Ovary (tissue), 9 donors: Measurements from ENCODE around the gene AGMO. TPM values are rescaled to one million over a fixed set of nuclear protein-coding genes. Genes with fewer than 3 reads are reported as not detected.

ENCODE experiments used
- DNase-seq, 5 donors: peaks; one replicate each; pipeline ENCODE4 v3.0.0-alpha.2; 2019 to 2020
- H3K27ac ChIP-seq, 2 donors: fragments of 200-600 bp; one replicate each; pipeline versions ENCODE4 v1.5.1 to v1.8.0; 2019 to 2022
- H3K27me3 ChIP-seq: fragments of 200-600 bp; one replicate; pipeline ENCODE4 v1.8.0; 2022
- H3K36me3 ChIP-seq: fragments of 200-600 bp; sonication (generic); one replicate; pipeline ENCODE4 v1.5.1; 2019
- H3K4me1 ChIP-seq: one replicate; pipeline ENCODE4 v1.8.1; 2013; ENCODE audit warnings: mild to moderate bottlenecking, moderate library complexity; ENCODE audit not compliant: insufficient read depth
- H3K4me3 ChIP-seq: fragments of 200-600 bp; sonication (generic); one replicate; pipeline ENCODE4 v1.5.1; 2017
- H3K9me3 ChIP-seq, 2 donors: fragments of 200-600 bp in 1 of 2; sonication (generic) in 1 of 2; one replicate each; pipeline versions ENCODE4 v1.5.1 to v1.8.1; 2013 to 2019; ENCODE audit warnings: mild to moderate bottlenecking in 1 of 2, moderate library complexity in 1 of 2
- CTCF ChIP-seq, 3 donors: fragments of 450-650 bp in 2 of 3; fragments of 200-600 bp in 1 of 3; IDR thresholded peaks; one replicate each; pipeline versions ENCODE4 v1.5.1 to v1.8.0; 2016 to 2022; ENCODE audit warnings: antibody characterized with exemption in 3 of 3, mild to moderate bottlenecking in 1 of 3
- EP300 ChIP-seq: sonication (generic); formaldehyde crosslinking; IDR thresholded peaks from one replicate; pipeline ENCODE4 v1.6.1; 2017; ENCODE audit warnings: antibody characterized with exemption
- POLR2A ChIP-seq: fragments of 450-650 bp; IDR thresholded peaks from one replicate; pipeline ENCODE4 v1.6.1; 2017; ENCODE audit warnings: antibody characterized with exemption, mild to moderate bottlenecking, moderate library complexity
- WGBS, 3 donors: extraction: QIAGEN DNeasy Blood & Tissue Kit in 1 of 3; methylation state at CpG; one replicate each; pipeline versions ENCODE4 v1.1.5 to v1.1.7; 2013 to 2017; 5-methylcytosine and 5-hydroxymethylcytosine counted together
- intact Hi-C, 4 donors: fragments of 100-400 bp; cut with DNase I; formaldehyde crosslinking; loops; one replicate each; pipeline versions ENCODE4 v1.11.0 to v1.15.1; 2022 to 2023
- polyA plus RNA-seq, 2 donors: library from polyadenylated mRNA; stranded (reverse); fragments of 200-250 nt in 1 of 2; fragments of 350-450 nt in 1 of 2; fragmentation: Illumina TruSeq in 1 of 2; extraction: RNeasy Lipid Tissue Mini Kit (QIAGEN cat#74804) in 1 of 2; gene quantifications; one replicate each; pipeline ENCODE4 v1.2.3, GENCODE V29; 2013 to 2014
- total RNA-seq, 7 donors: library from RNA; depleted of rRNA in 2 of 7; stranded (reverse); fragments of >200 nt in 2 of 7; fragmentation: NEBNext Ultra II Directional in 3 of 7; extraction: Animal tissue kit (Norgen Biotek cat#: 25700) in 3 of 7; gene quantifications; one replicate each; pipeline versions ENCODE4 v1.1.0 to v1.2.4, GENCODE V29; 2016 to 2023
- donor health status: DM: no; HTN: no; CAD: no; lungs with moderate emphysema.
- donor health status: DM: no; HTN: no; CAD: no.
- donor health status: Bipolar disorder and iron deficiency.
- donor health status: DM: yes; HTN: yes; CAD: no.
- donor health status: DM: no; HTN: no; CAD: no.
- donor health status: DM: yes; HTN: yes; CAD: no.

The AGMO gene
- total and polyA plus RNA-seq, 9 donors: 0.15 to 0.44 (median 0.33) TPM; not detected in 4

- no peak for TF ChIP-seq POLR2A
- no peak for TF ChIP-seq EP300
- no peak for TF ChIP-seq CTCF (IDR thresholded peaks at IDR 0.05)
- no peak overlapping the region for H3K4me3 ChIP-seq
- no peaks in the 10 kb centered on the region for H3K27me3 ChIP-seq
- intact Hi-C loops: no loop called here
- 76 to 86% (median 84%) methylated on average over 1 of the region's 1 CpG for WGBS, 3 donors
- H3K4me1 ChIP-seq: no peaks in the 10 kb centered on the region
- H3K36me3 ChIP-seq: no peaks in the 10 kb centered on the region
- no peaks in the 10 kb centered on the region for H3K9me3 ChIP-seq
- DNase-seq: no peak
- no peak overlapping the region for H3K27ac ChIP-seq
Observed at GRCh38 chr7:15368653-15369052, 193.2 kb downstream of the AGMO start.

GRCh38 chr7:15367897-15368296 lies 193.9 kb downstream of the AGMO start:
- TF ChIP-seq EP300 (no peak), POLR2A (no peak), CTCF (IDR thresholded peaks at IDR 0.05) (no peak)
- Histone ChIP-seq H3K9me3 (no peaks in the 10 kb centered on the region), H3K27me3 (no peaks in the 10 kb centered on the region), H3K36me3 (no peaks in the 10 kb centered on the region), H3K4me3 (no peak overlapping the region), H3K27ac (no peak overlapping the region), H3K4me1 (no peaks in the 10 kb centered on the region)
- no peak for DNase-seq
- intact Hi-C loops: no loop called here
- 85 to 94% (median 89%) methylated on average over 3 of the region's 3 CpGs for WGBS, 3 donors

GRCh38 chr7:15358112-15358511 lies 203.7 kb downstream of the AGMO start:
- no peak for DNase-seq
- intact Hi-C loops: no loop called here
- H3K27ac ChIP-seq: no peak overlapping the region
- no peaks in the 10 kb centered on the region for H3K36me3 ChIP-seq
- no peaks in the 10 kb centered on the region for H3K4me1 ChIP-seq
- TF ChIP-seq POLR2A: no peak
- TF ChIP-seq CTCF (IDR thresholded peaks at IDR 0.05): no peak
- no peak for TF ChIP-seq EP300
- H3K4me3 ChIP-seq: no peak overlapping the region
- 65 to 78% (median 67%) methylated on average over 5 of the region's 5 CpGs for WGBS, 3 donors
- H3K27me3 ChIP-seq: no peaks in the 10 kb centered on the region
- no peaks in the 10 kb centered on the region for H3K9me3 ChIP-seq

- Histone ChIP-seq H3K9me3 (no peaks in the 10 kb centered on the region), H3K36me3 (no peaks in the 10 kb centered on the region), H3K27ac (no peak overlapping the region), H3K27me3 (no peaks in the 10 kb centered on the region), H3K4me1 (no peaks in the 10 kb centered on the region), H3K4me3 (no peak overlapping the region)
- no peak for DNase-seq
- 72 to 85% (median 78%) methylated on average over 20 of the region's 20 CpGs for WGBS, 3 donors
- intact Hi-C loops: no loop called here
- TF ChIP-seq EP300: no peak
Observed at GRCh38 chr7:15352421-15353206, 209.2 kb downstream of the AGMO start.

- Histone ChIP-seq H3K4me1 (no peaks in the 10 kb centered on the region), H3K4me3 (no peak overlapping the region), H3K27ac (no peak overlapping the region), H3K36me3 (no peaks in the 10 kb centered on the region), H3K27me3 (no peaks in the 10 kb centered on the region), H3K9me3 (no peaks in the 10 kb centered on the region)
- DNase-seq: no peak
- no peak for TF ChIP-seq POLR2A
- no peak for TF ChIP-seq CTCF (IDR thresholded peaks at IDR 0.05)
- no peak for TF ChIP-seq EP300
- intact Hi-C loops: no loop called here
- WGBS, 3 donors: 51 to 67% (median 62%) methylated on average over 1 of the region's 1 CpG
Observed at GRCh38 chr7:15345216-15345615, 216.6 kb downstream of the AGMO start.
